ENCODE results near the gene RAI14.

- TF ChIP-seq CTCF (IDR thresholded peaks at IDR 0.05; ENCODE audit: poor library complexity) (no peak), EZH2phosphoT487 (IDR thresholded peaks at IDR 0.05; ENCODE audit: low read depth, severe bottlenecking, unreplicated experiment) (no peak)
Measured at GRCh38 chr5:34749431-34749873, 93.3 kb downstream of the RAI14 start.
